ENCODE measurements around the gene AGBL4. TPM values are rescaled to one million over a fixed set of nuclear protein-coding genes. Genes with fewer than 3 reads are reported as not detected.
A peak's percentile ranks its signal among the peaks of the same experiment; 100 is the strongest.

Gene AGBL4
- total and polyA plus RNA-seq, 5 experiments from 2014 or later = 0.16 to 0.25 TPM; not detected in 3

- POLR2A ChIA-PET = no interaction called here
- Mint-ChIP-seq H3K4me1 (no peaks in the 10 kb centered on the region), H3K36me3 (no peaks in the 10 kb centered on the region), H3K4me3 (no peak overlapping the region), H3K9me3 (no peaks in the 10 kb centered on the region), H3K27me3 (peaks cover 5 to 46% (median 27%) of the 10 kb centered on the region in 5 donors), H3K27ac (no peak overlapping the region)
- ATAC-seq (no peak), DNase-seq (no peak)
Measured at GRCh38 chr1:48670234-48671020, 1353.3 kb downstream of the AGBL4 start.

DNA sequence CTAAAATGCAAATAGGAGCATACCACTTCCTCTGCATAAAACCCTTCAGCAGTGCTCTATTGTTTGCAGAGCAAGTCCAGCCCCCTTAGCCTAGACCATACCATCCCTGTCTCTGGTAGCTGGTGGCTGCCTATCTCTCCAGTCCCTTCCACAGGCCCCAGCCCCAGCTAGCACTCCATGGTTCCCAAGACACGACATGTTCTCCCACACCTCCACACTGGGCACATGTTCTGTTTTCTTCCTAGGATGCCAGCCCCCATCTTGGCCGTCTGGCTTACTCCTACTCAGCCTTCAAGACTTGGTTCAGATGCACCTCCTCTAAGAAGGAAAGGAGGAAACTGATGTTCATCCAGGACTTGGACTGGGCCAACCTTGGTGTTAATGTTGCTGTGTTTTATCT, 1355.4 kb downstream of the AGBL4 start:
- H3K27ac Mint-ChIP-seq = no peak overlapping the region

DNA sequence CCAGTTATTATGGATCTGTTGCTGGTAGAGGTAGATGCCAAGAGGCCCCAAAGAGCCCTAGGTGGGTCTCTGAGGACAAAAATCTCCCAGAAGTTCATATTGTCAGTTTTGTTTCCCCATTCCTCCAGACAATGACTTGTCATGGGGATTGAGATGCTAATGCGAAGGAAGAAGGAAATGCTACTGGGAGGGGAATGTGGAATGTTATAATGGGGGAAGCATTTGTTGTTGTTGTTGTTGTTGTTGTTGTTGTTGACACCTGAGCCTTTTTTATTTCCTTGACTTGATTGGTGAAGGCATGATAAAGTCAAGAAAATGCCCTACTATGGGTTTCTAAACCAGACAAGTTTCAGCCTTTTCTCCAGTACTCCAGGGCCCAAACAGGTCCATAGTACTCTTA, 1356.0 kb downstream of the AGBL4 start:
- Mint-ChIP-seq H3K27ac (no peak overlapping the region), H3K4me1 (no peaks in the 10 kb centered on the region), H3K27me3 (peaks cover 3 to 43% (median 12%) of the 10 kb centered on the region in 5 donors), H3K4me3 (no peak overlapping the region), H3K36me3 (no peaks in the 10 kb centered on the region), H3K9me3 (no peaks in the 10 kb centered on the region)
- DNase-seq (no peak), ATAC-seq (no peak)
- POLR2A ChIA-PET = no interaction called here

More for the DNA sequence above, 1355.4 kb downstream of the AGBL4 start:
- DNase-seq (no peak), ATAC-seq (no peak)
- Mint-ChIP-seq H3K36me3 (no peaks in the 10 kb centered on the region), H3K27me3 (peaks cover 3 to 43% (median 12%) of the 10 kb centered on the region in 5 donors), H3K4me1 (no peaks in the 10 kb centered on the region), H3K4me3 (no peak overlapping the region), H3K9me3 (no peaks in the 10 kb centered on the region)
- POLR2A ChIA-PET = interaction anchor here (0.6 kb wide), 1 partner anchor 433 kb away, joined by 4 read pairs; no protein-coding TSS in a partner anchor

DNA sequence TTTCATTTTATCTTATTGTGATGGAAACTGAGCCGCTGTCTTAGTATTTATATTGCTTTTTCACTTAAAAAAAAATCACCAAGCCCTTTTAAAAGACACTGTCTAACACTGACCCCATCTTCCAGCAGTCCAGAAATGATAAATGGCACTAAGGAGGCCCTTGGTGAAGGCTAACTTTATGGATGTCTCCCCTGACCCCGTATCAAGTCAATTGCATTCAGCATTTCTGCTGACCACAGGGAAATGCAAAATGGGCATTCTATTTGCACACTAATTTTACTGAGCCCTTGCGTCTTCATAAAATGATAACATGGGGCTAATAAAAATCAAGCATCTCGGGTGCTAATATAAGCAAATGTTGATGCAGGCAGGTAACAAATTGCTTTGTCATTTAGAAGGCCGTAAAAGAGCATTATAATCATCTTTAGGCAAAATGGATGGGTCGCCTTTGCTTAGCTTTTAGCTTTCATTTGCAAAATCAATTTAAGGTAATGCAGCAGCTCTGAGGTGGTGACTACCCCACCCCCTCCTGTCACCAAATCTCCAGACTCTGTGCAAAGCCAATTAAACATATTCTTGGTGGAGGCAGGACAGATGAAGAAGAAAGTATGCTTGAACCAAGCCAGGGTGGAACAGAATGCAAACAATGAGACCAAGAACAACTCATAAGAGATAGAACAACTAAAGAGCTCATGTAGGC, 1357.9 kb downstream of the AGBL4 start:
- H3K4me1 Mint-ChIP-seq = no peaks in the 10 kb centered on the region
- ATAC-seq (no peak), DNase-seq (no peak)
- no peak overlapping the region for H3K27ac Mint-ChIP-seq
- H3K27me3 Mint-ChIP-seq = peaks cover 3 to 50% (median 14%) of the 10 kb centered on the region in 5 donors
- H3K9me3 Mint-ChIP-seq = no peaks in the 10 kb centered on the region
- H3K36me3 Mint-ChIP-seq = no peaks in the 10 kb centered on the region
- no peak overlapping the region for H3K4me3 Mint-ChIP-seq
- POLR2A ChIA-PET = no interaction called here

- no peaks in the 10 kb centered on the region for H3K36me3 Mint-ChIP-seq
- ATAC-seq = no peak
Measured at GRCh38 chr1:48661726-48662463, 1361.9 kb downstream of the AGBL4 start.

GRCh38 chr1:48659801-48660200, 1364.0 kb downstream of the AGBL4 start:
- H3K4me3 Mint-ChIP-seq = no peak overlapping the region
- no peaks in the 10 kb centered on the region for H3K36me3 Mint-ChIP-seq
- no peak overlapping the region for H3K27ac Mint-ChIP-seq
- H3K4me1 Mint-ChIP-seq = peaks cover 0 to 6% (median 0%) of the 10 kb centered on the region in 4 donors
- DNase-seq (no peak), ATAC-seq (no peak)
- POLR2A ChIA-PET = no interaction called here
- H3K27me3 Mint-ChIP-seq = peaks cover 0 to 25% (median 6%) of the 10 kb centered on the region in 5 donors
- H3K9me3 Mint-ChIP-seq = no peaks in the 10 kb centered on the region

More at GRCh38 chr1:48661726-48662463, 1361.9 kb downstream of the AGBL4 start:
- peaks cover 0 to 27% (median 6%) of the 10 kb centered on the region in 5 donors for H3K27me3 Mint-ChIP-seq
- no peak overlapping the region for H3K4me3 Mint-ChIP-seq
- DNase-seq = no peak
- POLR2A ChIA-PET = no interaction called here
- H3K4me1 Mint-ChIP-seq = peaks cover 0 to 6% (median 0%) of the 10 kb centered on the region in 4 donors
- H3K27ac Mint-ChIP-seq = no peak overlapping the region
- H3K9me3 Mint-ChIP-seq = no peaks in the 10 kb centered on the region

DNA sequence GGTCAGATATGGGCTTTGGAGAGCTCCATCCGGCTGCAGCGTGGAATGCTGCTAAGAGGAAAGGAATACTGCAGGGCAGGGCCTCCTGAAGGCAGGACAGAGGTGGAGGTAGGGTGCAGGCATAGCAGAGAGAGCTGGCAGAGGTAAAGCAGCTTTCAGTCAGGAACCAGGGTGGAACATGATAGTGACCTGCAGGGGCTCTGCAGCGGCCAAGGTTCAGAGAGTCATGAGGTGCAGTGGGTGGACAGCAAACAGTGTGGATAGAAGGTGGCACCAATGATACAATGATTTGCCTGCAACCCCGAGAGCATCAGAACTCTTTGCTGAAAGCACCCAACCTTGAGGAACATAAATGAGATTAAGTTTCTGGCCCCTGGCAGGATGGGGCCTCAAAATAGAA, 1366.3 kb downstream of the AGBL4 start:
- peaks cover 0 to 6% (median 0%) of the 10 kb centered on the region in 4 donors for H3K4me1 Mint-ChIP-seq
- H3K4me3 Mint-ChIP-seq = no peak overlapping the region
- POLR2A ChIA-PET = no interaction called here

DNA sequence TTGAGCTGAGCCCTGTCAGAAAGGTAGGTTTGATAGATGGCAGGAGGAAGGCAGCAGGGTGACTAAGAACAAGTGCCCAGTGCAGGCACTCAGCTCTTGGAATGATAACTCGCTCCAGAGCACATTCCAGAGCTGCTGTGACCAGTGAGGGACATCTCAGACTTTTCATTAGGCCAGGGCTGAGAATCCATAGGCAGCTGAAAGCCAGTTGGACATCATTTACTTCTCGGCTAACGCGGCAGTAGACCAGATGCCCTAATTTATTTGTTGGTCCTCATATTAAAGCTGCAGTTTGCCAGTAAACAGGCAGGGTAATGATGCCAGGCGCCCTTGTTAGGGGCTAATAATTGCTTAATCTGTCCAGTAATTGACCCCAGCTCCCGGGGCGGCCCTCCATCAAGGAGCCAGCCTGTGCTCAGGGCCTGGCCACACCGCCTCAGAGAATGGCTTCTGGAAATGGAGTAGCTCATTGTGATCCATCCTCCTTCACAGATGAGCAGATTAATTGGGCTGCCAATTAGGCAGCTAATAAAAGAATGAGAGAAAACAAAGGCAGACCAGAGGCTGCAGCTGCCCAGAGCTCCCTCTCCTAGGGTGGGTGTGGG, 1369.0 kb downstream of the AGBL4 start:
- POLR2A ChIA-PET = no interaction called here
- Mint-ChIP-seq H3K36me3 (no peaks in the 10 kb centered on the region), H3K27me3 (peaks cover 0 to 14% (median 8%) of the 10 kb centered on the region in 5 donors), H3K9me3 (no peaks in the 10 kb centered on the region), H3K4me1 (peaks cover 0 to 6% (median 0%) of the 10 kb centered on the region in 4 donors), H3K4me3 (no peak overlapping the region), H3K27ac (no peak overlapping the region)
- DNase-seq = no peak
- no peak for ATAC-seq

More for the DNA sequence above, 1366.3 kb downstream of the AGBL4 start:
- no peak for DNase-seq
- ATAC-seq = no peak
- no peak overlapping the region for H3K27ac Mint-ChIP-seq
- H3K9me3 Mint-ChIP-seq = no peaks in the 10 kb centered on the region
- H3K27me3 Mint-ChIP-seq = peaks cover 0 to 25% (median 11%) of the 10 kb centered on the region in 5 donors
- H3K36me3 Mint-ChIP-seq = no peaks in the 10 kb centered on the region

DNA sequence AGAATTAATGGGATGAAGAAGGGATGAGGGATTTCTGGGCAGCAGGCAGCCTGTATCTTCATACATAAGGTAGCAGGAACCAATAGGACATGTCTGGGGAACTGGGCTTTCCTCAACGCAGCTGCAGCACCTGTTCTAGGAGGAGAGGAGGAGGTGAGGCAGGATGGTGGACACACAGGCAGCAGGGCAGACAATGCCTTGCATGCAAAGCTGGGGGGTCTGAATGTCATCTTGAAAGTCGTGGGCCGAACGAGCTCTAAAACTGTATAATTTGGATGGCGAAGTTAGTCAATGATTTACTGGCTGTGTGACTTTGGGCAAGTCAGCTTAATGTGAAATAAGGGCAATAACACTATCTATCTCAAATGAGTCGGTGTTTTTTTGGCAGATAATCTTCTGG, 1371.4 kb downstream of the AGBL4 start:
- ATAC-seq (no peak), DNase-seq (no peak)
- peaks cover 0 to 16% (median 11%) of the 10 kb centered on the region in 5 donors for H3K27me3 Mint-ChIP-seq
- POLR2A ChIA-PET = no interaction called here
- H3K27ac Mint-ChIP-seq = peak overlapping the region in 1 of 10 donors; percentile 27
- H3K4me3 Mint-ChIP-seq = no peak overlapping the region
- H3K9me3 Mint-ChIP-seq = no peaks in the 10 kb centered on the region
- peaks cover 0 to 1% (median 0%) of the 10 kb centered on the region in 4 donors for H3K4me1 Mint-ChIP-seq
- H3K36me3 Mint-ChIP-seq = no peaks in the 10 kb centered on the region

- Mint-ChIP-seq H3K9me3 (no peaks in the 10 kb centered on the region), H3K4me3 (no peak overlapping the region), H3K36me3 (no peaks in the 10 kb centered on the region), H3K27me3 (peaks cover 0 to 24% (median 15%) of the 10 kb centered on the region in 5 donors), H3K4me1 (no peaks in the 10 kb centered on the region), H3K27ac (no peak overlapping the region)
- POLR2A ChIA-PET = no interaction called here
- no peak for ATAC-seq
- no peak for DNase-seq
Measured at GRCh38 chr1:48649880-48650279, 1373.9 kb downstream of the AGBL4 start.

GRCh38 chr1:48645883-48646282, 1377.9 kb downstream of the AGBL4 start:
- POLR2A ChIA-PET = interaction anchor here (0.7 kb wide), 1 partner anchor 374 kb away, joined by 3 read pairs; no protein-coding TSS in a partner anchor
- H3K9me3 Mint-ChIP-seq = no peaks in the 10 kb centered on the region
- ATAC-seq = no peak

DNA sequence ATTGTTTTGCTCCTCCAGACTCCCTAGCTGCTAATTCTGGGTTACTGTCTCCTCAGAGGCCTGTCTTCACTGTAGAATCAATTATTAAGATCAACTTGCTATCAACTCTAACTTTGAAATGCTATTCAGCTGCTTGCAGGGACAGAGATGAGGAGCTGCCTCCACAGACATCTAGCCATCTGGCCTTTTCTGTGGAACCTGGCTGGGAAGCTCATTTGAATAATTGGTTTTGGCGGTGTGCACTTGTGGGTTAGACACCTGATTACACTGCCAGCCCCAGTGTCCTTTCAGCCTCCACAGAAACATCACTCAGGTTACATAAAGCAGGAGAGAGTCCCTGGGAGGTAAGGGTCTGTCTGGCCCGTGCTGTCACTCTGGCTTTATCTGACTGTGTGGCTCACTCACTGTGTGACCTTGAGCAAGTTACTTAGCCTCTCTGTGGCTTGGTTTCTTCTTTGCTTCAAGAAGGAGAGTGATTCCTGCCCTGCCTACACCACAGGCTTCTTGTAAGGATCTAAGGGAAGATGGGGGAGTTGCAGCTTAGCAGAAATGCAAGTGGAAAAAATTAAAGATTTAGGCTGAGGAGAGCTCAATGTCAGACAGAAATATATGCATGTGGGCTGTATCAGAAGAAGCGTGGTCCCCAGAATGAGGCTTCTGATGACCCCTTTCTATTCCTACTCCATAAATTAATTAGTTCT, 1378.7 kb downstream of the AGBL4 start:
- POLR2A ChIA-PET = no interaction called here
- H3K36me3 Mint-ChIP-seq = no peaks in the 10 kb centered on the region
- H3K27me3 Mint-ChIP-seq = peaks cover 3 to 22% (median 12%) of the 10 kb centered on the region in 5 donors
- no peaks in the 10 kb centered on the region for H3K9me3 Mint-ChIP-seq
- H3K4me1 Mint-ChIP-seq = no peaks in the 10 kb centered on the region
- no peak overlapping the region for H3K4me3 Mint-ChIP-seq
- no peak overlapping the region for H3K27ac Mint-ChIP-seq
- DNase-seq (no peak), ATAC-seq (no peak)

More at GRCh38 chr1:48645883-48646282, 1377.9 kb downstream of the AGBL4 start:
- peaks cover 3 to 22% (median 10%) of the 10 kb centered on the region in 5 donors for H3K27me3 Mint-ChIP-seq
- no peak for DNase-seq
- no peak overlapping the region for H3K27ac Mint-ChIP-seq
- H3K36me3 Mint-ChIP-seq = no peaks in the 10 kb centered on the region
- H3K4me3 Mint-ChIP-seq = no peak overlapping the region
- H3K4me1 Mint-ChIP-seq = no peaks in the 10 kb centered on the region
